ENCODE results near the gene GREM2.

Gene GREM2

DNA sequence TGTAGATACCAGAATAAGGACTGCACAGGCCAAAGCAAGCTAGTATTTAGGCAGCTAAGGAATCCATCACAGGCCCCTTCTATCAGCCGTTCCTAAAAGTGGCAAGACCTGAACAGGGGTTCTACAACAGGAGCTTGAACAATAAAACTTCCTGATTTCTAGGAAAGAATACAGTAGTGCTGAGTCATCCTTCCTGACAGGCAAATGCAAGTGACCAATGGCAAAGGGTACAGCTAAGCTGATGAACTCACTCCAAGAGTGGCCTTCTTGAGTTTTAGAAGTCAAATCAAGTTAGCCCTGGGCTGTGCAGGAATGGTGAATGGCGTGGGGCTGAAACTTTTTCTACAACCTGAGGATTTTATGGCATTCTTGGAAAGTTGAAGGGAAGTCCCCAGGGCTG is 112.9 kb downstream of the GREM2 start:
- peak; percentile 73 for DNase-seq (ENCODE audit: low read depth)

DNA sequence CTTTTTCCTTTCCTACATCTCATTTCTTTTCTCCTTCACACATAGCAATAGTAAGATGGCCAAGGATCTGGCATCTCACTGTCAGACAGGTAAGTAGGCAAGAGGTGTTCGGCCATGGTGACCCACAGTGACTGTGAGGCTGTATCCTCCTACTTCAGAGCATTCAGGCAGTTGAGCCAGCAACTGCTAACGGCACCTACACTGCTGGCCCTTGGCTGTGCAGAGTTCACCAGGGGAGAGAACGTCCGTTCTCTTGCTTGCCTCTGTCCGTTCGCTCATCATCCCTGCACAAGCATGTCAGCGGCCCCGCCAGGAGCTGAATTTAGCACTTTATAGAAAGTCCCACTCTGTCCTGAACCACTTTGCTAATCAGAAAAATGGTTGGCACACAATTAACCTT is 113.6 kb downstream of the GREM2 start:
- DNase-seq (ENCODE audit: low read depth), result no peak

DNA sequence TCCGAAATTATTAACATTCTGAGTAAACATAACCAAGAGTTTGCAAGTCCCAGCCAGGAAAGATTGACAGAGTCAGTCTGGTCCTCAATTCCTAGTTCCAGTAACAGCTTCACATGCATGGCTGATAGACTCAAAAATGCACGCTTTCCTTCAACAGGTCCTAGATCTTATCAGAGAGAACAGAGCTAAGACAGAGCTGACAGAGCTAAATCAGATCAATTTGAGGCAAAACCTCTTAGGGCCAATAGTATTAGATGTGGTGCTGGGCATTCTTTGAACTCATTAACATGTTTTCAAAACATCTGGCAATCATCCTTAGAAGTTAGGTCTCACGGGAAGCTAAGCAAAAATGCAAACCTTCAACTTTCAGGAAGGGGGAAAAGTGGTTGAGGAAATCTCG is 114.0 kb downstream of the GREM2 start:
- no peak for DNase-seq (ENCODE audit: low read depth)

DNA sequence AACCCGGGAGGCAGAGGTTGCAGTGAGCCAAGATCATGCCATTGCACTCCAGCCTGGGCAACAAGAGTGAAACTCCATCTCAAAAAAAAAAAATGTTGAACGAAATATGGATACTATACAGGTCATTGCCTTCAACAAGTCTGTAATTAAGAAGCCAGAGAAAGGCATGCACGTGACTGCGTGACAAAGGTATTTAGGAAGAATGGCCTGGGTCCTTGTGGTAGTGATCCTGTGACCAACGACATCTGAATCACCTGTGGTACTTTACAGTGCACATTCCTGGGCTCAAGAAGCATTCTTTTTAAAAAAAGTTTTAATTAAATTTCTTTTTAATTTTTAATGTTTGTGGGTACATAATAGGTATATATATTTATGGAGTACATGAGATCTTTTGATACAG is 115.0 kb downstream of the GREM2 start:
- no peak for DNase-seq (ENCODE audit: low read depth)

GRCh38 chr1:240496356-240496755 is 115.6 kb downstream of the GREM2 start:
- no peak for DNase-seq (ENCODE audit: low read depth)

DNA sequence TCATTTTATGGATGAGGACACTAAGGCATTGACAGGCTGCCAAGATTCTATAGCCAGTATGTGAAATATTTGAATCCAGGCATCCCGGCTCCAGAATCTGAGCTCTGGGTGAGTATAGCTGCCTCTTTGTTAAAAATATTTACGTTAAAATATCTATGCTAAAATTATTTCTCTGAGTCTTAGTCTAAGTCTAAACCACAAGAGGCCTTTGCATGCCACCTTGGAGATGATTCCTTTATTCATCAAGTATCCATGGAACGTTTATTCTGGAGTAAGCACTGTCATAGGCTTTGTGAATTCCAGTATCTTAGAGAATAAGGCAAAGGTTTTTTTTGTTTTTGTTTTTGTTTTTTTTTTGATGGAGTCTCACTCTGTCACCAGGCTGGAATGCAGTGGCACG is 116.4 kb downstream of the GREM2 start:
- no peak for DNase-seq (ENCODE audit: low read depth)

DNA sequence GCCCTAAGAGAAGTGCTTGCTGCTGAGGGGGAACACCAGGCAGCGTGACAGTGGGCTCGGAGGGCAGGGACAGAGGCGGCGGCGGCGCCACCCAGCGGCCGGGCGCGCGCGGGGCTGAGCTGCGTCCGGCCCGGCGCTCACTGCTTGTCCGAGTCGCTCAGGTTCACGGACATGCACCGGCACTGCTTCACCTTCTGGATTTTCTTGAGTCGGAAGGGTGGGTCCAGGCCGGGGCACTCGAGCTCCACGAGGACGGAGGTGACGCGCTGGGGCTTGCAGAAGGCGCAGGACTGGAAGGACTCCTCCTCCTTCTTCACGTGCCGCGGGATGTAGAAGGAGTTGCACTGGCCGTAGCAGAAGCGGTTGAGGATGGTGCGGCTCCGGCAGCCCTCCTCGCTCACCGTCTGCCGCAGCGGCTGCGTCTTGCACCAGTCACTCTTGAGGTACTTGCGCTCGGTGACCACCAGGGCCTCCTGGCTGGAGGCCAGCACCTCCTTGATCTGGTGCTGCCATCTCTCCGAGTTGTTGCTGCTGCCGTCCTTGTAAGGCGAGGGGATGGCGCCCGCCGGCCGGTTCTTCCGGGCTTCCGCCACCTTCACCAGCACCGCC is 119.0 kb downstream of the GREM2 start:
- peak; percentile 75 for DNase-seq (ENCODE audit: low read depth)

DNA sequence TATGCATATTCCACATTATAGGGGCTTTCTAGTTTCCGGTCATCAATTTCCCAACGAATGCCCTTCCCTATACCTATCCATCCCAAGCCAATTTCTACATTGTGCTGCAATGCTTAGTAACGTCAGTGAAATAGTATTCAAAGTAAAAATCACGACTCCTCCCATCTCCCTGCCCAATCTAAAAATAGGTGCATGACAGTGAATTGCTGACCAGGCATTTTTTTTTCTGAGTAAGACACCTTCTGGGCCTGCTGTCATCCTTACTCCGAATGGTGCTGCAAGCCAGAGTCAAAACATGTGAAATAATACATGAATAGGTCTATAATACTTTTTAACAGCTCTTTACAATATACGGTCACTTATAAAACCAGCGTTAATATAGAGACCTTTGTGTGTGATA is 120.2 kb downstream of the GREM2 start:
- no peak for DNase-seq (ENCODE audit: low read depth)

GRCh38 chr1:240491156-240491555 is 120.8 kb downstream of the GREM2 start:
- peak; percentile 88 for DNase-seq (ENCODE audit: low read depth)

DNA sequence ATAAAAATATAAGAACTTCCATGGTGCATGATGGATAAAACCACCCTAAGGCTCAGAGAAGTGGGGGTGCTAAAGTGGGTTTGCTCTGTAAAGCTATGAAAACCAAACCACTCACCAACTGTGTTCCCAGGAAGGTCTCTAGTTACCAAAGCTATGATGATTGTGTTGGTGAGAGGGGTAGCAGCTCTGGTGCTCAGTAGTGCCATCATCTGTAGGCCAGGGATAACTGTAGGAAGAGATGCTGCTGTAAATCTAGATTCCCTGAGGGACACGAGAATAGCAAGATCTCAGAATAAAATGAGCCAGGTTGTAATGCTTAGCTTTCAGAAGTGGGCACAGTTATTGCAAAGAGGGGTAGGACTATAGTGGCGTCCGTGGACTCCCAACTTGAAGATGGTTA is 124.5 kb downstream of the GREM2 start:
- no peak for DNase-seq (ENCODE audit: low read depth)

DNA sequence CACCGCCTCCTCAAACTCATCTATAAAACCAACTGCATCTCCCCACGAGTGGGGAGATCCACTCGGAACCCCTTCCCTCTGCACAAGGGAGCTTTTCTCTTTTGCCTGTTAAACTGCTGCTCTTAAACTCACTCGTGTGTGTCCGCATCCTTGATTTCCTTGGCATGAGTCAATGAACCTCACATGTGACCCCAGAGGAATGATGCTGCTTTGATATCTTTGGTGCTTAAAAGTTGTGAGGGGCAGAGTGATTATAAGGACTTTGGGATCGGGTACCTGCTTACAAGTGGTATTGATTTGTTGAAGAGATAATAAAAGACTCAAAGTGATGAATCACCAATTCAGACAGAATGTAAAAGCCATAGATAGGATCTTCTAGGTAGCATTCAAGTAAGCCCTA is 125.3 kb downstream of the GREM2 start:
- DNase-seq (ENCODE audit: low read depth), result no peak

- DNase-seq (ENCODE audit: low read depth), result peak; percentile 53
Observed at GRCh38 chr1:240484804-240485443, 127.0 kb downstream of the GREM2 start.

DNA sequence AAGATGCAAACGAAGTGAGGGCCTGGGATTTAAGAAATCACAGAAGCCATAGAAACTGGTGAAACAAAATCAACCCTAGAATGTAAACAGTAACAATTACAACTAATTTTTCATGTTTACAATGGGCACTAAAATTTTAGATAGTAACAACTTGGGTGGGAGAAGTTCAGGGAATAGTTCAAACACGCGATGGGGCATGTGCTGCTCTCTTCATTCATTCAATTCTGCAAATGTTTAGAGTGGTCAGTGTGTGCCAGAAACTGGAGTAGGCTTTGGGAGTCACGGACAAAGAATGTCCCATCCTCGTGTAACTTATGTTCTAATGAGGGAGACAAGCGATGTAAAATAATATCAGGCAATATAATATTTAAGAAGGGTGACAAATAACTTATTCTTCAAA is 133.4 kb downstream of the GREM2 start:
- DNase-seq (ENCODE audit: low read depth), result no peak

DNA sequence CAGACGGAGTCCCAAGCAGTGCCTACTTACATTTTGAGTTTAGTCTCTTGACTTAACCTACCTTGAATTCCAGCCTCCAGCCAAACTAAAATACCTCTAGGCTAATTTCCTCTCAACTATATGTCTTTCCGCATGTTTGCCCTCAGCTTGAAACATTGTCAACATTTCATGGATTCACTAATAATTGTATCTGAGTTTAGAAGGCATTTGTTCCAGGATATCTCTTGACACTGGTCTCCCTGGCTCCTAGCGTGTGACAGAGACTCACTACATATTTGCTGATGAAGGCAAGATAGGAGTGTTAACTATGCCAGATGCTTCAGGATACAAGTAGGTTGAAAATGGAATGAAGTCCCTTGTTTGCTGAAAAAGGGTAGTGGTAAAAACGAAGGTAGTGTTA is 136.1 kb downstream of the GREM2 start:
- no peak for DNase-seq (ENCODE audit: low read depth)

DNA sequence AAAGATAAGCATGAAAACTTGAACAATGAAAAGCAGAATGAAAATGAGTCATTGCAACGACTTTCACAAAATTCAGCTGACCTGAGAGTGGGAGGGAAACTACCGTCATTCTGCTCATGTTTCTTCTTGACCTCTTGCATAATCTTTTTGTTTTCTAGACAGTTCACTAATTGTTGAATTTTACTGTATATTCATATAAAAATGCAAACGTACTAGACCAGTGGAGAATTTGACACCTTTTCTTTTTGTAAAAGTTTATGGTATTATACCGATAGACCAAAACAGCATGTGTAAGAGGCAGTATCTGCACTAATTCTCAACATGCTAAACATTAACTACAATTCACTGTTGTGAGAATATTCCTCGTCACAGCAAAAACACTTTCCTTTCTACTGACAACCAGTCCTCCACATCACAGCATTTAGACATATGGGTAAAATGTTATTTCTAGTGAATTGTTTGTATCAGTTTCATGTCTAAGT is 137.8 kb downstream of the GREM2 start:
- peak; percentile 92 for DNase-seq (ENCODE audit: low read depth)

DNA sequence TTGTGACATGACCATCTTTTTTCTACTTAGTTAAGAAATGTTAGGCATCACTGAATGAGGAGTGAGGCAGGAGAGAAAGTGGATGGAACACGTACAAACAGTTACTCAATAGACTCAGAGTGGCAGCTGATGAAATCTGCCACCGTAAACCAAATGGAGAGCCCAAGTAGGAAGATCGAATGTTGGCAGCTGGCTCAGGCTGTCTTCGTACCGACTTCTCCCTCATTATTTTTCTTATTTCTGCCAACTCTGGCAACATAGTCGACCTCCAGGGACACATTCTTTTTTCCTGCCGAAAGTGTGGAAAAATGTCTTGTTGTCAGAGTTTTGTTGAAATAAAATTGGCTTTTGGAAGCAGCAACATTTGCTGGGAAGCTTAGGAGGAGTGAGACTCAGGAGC is 143.3 kb downstream of the GREM2 start:
- DNase-seq (ENCODE audit: low read depth), result no peak

DNA sequence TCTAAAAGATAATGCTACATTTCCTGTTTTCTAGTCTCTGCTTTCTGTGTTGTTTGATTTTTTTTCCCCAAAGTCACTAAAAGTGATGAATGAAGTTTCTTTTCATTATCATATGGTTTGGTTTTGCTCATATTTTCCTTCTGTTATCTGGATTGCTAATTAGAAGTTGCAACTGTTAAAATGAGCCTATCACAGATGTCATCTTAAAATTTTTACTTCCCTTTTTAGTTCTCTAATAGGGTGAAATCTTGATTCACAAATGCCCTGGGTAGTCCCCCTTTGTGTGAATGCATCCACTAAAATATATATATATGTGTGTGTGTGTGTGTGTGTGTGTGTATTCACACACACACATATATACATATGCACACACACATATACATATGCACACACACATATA is 144.1 kb downstream of the GREM2 start:
- no peak for DNase-seq (ENCODE audit: low read depth)

DNA sequence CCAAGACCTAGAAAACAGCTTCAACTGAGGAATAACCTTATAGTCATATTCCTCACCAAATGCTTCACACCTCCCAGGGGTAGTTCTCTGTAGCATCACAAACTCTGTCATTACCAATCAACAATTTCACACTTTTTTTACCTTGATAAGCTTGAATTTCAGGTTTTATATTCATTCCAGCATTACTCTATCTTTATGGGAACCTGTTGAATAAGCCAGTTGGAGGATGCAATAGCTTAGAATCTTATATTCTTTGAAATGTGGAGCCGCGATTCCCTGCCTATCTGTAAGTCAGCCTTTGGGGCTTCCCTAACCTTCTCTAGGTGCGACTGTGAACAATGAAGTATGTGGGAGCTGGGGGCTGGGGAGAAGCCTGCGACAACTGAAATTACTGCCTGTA is 145.4 kb downstream of the GREM2 start:
- DNase-seq (ENCODE audit: low read depth), result no peak

DNA sequence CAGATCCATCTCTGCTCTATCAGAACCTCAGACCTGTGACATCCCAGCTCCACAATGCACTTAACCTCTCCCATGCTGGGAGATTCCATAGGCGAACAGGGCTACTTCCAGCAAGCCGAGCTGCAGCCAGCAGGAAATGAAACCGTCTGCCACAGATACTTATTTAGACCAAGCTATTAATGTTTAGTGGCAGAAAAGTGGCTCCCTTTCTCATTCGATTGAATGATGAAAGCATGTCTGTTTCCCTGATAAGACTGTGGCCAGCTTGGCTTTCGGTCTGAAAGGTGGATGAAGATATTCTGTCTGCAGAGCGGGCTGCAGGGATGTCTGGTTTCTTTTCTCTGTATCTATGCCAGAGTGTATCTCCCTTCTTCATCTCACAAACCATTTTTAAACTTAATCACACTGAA is 146.4 kb downstream of the GREM2 start:
- peak; percentile 12 for DNase-seq (ENCODE audit: low read depth)

DNA sequence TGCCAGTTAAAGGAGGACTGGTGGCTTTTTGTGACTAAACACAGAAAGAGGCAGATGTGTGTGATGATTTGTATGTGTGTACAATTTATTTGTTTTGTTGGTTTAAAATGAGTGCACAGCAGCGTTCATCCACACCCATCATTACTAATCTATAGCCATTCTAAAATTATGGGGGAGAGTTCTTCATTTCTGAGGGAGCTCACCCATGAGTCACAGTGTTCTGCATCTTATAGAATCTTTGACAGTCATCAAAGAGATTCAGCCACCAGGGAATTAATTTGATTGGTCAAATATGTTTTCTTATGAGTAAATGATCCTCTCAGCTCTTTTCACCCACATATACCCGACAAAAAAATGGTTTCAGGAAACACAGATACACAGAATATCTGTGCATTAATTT is 147.9 kb downstream of the GREM2 start:
- no peak for DNase-seq (ENCODE audit: low read depth)

DNA sequence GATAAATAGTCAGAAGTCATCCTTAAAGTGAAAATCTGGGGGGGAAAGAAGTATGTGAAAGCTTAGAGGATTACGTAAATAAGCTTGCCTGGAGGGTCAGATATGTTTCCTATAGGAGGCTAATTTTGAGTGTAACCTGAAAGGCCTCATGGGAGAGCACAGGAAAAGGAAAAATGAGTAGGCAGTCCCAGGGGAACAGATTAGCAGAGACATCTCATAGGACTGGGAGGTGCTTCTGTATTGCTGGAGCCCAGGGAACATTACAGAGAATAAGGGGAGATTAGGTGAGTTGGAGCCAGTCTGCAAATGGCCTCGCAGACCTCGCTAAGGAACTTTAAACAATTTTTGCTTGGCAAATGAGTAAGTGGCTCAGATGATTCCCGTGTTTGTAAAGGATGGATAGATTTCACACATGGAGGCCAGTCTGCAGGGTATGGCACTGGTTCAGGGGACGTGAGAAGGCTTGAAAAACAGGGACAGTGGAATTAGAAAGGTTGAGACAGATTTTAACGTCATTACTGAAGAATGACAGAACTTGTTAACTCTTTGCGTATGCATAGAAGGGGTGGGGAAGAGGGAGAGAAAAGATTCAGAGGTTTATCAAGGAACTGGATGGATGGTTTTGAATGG is 149.1 kb downstream of the GREM2 start:
- DNase-seq (ENCODE audit: low read depth), result no peak

GRCh38 chr1:240462277-240462676 is 149.7 kb downstream of the GREM2 start:
- no peak for DNase-seq (ENCODE audit: low read depth)

GRCh38 chr1:240457203-240457602 is 154.8 kb downstream of the GREM2 start:
- no peak for DNase-seq (ENCODE audit: low read depth)

Measured in iris pigment epithelial cell (primary cell).